ENCODE data around the gene MCCD1. TPM values are rescaled to one million over a fixed set of nuclear protein-coding genes. Genes with fewer than 3 reads are reported as not detected.
"Not testable (repeated sequence)": the region's sequence is repeated elsewhere in the genome, so short reads cannot be mapped to it uniquely, and the experiment has no call there.

MCCD1 gene
- total and polyA plus RNA-seq, 8 donors: not detected

- FAIRE-seq: no peak
- Histone ChIP-seq H3K27me3 (no peaks in the 10 kb centered on the region), H3K9me3 (no peaks in the 10 kb centered on the region), H3K36me3 (no peaks in the 10 kb centered on the region), H3K4me3 (peak overlapping the region; percentile 17 to 60 (median 48)), H3K4me1 (peaks cover 0 to 3% (median 0%) of the 10 kb centered on the region in 3 donors), H3K27ac (peak overlapping the region in 2 of 4 donors; percentile 47 to 68)
- 1% methylated on average over 57 to 58 of the region's 58 CpGs for WGBS, 2 donors
- intact Hi-C loops (cut with DNase I): no loop called here
- peak; percentile 82 to 87 (median 85) for ATAC-seq
- DNase-seq: peak; percentile 67 to 94 (median 76)
- peak; percentile 50 to 78 (median 70) for TF ChIP-seq CTCF (IDR thresholded peaks at IDR 0.05)
Observed at GRCh38 chr6:31493875-31494694, 34.7 kb upstream of the MCCD1 start.

GRCh38 chr6:31495580-31495979 is 33.2 kb upstream of the MCCD1 start:
- Histone ChIP-seq H3K27ac (peak overlapping the region in 1 of 4 donors; percentile 46), H3K9me3 (no peaks in the 10 kb centered on the region), H3K27me3 (no peaks in the 10 kb centered on the region), H3K36me3 (no peaks in the 10 kb centered on the region), H3K4me3 (no peak overlapping the region), H3K4me1 (peaks cover 0 to 3% (median 0%) of the 10 kb centered on the region in 3 donors)
- 80 to 89% methylated on average over 2 of the region's 2 CpGs for WGBS, 2 donors
- ATAC-seq: no peak
- no peak for FAIRE-seq
- no peak for TF ChIP-seq CTCF (IDR thresholded peaks at IDR 0.05)
- intact Hi-C loops (cut with DNase I): no loop called here
- no peak for DNase-seq

GRCh38 chr6:31496826-31497225 is 31.9 kb upstream of the MCCD1 start:
- H3K27ac ChIP-seq: not testable (repeated sequence)

GRCh38 chr6:31497531-31498476 is 31.0 kb upstream of the MCCD1 start, which contains the start of gene MICB:
TSS of gene MICB (plus strand) at chr6:31498145. CDS start at chr6:31498194, 49 bp downstream.
- WGBS, 2 donors: 0 to 1% methylated on average over 62 to 64 of the region's 64 CpGs
- ATAC-seq (peak; percentile 75 to 88 (median 80)), DNase-seq (peak; percentile 64 to 85 (median 77)), FAIRE-seq (no peak)
- intact Hi-C loops (cut with DNase I): no loop called here
- TF ChIP-seq CTCF (IDR thresholded peaks at IDR 0.05): no peak
- peak within 1 kb of the TSS; percentile 30 to 60 (median 46) for H3K4me3 ChIP-seq
- H3K27me3 ChIP-seq: no peaks in the 10 kb centered on the region
- no peaks in the 10 kb centered on the region for H3K36me3 ChIP-seq
- H3K4me1 ChIP-seq: peaks cover 0 to 3% (median 0%) of the 10 kb centered on the region in 3 donors
- peak within 1 kb of the TSS in 2 of 4 donors; percentile 55 to 56 for H3K27ac ChIP-seq
- H3K9me3 ChIP-seq: no peaks in the 10 kb centered on the region

More at GRCh38 chr6:31496826-31497225, 31.9 kb upstream of the MCCD1 start:
- 40 to 58% methylated on average over 3 to 4 of the region's 4 CpGs for whole genome bisulfite sequencing, 2 donors
- H3K36me3 ChIP-seq; intact Hi-C loops (cut with DNase I); H3K4me3 ChIP-seq; H3K9me3 ChIP-seq; DNase-seq; FAIRE-seq; ATAC-seq; H3K4me1 ChIP-seq; H3K27me3 ChIP-seq: not testable (repeated sequence)

GRCh38 chr6:31498748-31499147 is 30.0 kb upstream of the MCCD1 start:
- intact Hi-C loops (cut with DNase I): no loop called here
- DNase-seq: no peak
- Histone ChIP-seq H3K9me3 (no peaks in the 10 kb centered on the region), H3K4me3 (no peak overlapping the region), H3K36me3 (no peaks in the 10 kb centered on the region), H3K27me3 (no peaks in the 10 kb centered on the region), H3K4me1 (peaks cover 0 to 3% (median 0%) of the 10 kb centered on the region in 3 donors), H3K27ac (no peak overlapping the region)
- no peak for FAIRE-seq
- no peak for TF ChIP-seq CTCF (IDR thresholded peaks at IDR 0.05)
- no peak for ATAC-seq
- 5 to 17% methylated on average over 20 to 21 of the region's 21 CpGs for WGBS, 2 donors

- H3K27me3 ChIP-seq; FAIRE-seq; H3K27ac ChIP-seq; H3K36me3 ChIP-seq; intact Hi-C loops (cut with DNase I); H3K4me1 ChIP-seq; ATAC-seq; DNase-seq; H3K9me3 ChIP-seq; H3K4me3 ChIP-seq: not testable (repeated sequence)
- WGBS, 2 donors: 90% methylated on average over 1 of the region's 2 CpGs; no CpG with 5 or more reads in 1 of the 2 donors
Observed at GRCh38 chr6:31499648-31500047, 29.1 kb upstream of the MCCD1 start.

All from pancreas (tissue), 10 donors.